HG03159 (cell line): ENCODE measurements around the gene PTPRN2.
"Not testable (repeated sequence)": the region's sequence is repeated elsewhere in the genome, so short reads cannot be mapped to it uniquely, and the experiment has no call there.

ENCODE experiments used
- ATAC-seq: cut with Tn5 transposase; IDR thresholded peaks from one replicate; pipeline ENCODE4 v1.9.1; 2021; ENCODE audit warnings: mild to moderate bottlenecking, moderate library complexity; ENCODE audit not compliant: unreplicated experiment

PTPRN2 gene

DNA sequence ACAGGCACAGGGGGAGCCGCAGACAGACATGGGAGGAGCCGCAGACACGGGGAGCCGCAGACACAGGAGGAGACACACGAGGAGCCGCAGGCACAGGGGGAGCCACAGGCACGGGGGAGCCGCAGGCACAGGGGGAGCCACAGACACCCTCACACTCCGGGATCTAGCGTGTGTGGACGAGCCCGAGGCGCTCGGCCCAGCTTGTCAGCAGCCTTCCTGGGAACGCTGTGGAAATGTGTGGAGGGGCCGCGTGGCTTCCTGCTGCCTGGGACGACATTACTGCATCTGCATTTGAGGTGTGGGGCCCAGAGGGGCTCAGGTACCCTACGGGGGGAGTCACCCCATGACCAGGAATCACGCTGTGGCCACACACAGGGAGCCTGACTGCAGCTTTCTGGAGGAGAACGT is 313.2 kb downstream of the PTPRN2 start:
- no peak for ATAC-seq

DNA sequence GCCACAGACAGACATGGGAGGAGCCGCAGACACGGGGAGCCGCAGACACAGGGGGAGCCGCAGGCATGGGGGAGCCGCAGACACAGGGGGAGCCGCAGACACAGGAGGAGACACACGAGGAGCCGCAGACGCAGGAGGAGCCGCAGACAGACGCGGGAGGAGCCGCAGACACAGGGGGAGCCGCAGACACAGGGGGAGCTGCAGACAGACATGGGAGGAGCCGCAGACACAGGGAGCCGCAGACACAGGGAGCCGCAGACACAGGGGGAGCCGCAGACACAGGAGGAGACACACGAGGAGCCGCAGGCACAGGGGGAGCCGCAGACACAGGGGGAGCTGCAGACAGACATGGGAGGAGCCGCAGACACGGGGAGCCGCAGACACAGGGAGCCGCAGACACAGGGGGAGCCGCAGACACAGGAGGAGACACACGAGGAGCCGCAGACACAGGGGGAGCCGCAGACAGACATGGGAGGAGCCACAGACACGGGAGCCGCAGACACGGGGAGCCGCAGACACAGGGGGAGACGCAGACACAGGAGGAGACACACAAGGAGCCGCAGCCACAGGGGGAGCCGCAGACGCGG is 313.8 kb downstream of the PTPRN2 start:
- not testable (repeated sequence) for ATAC-seq

DNA sequence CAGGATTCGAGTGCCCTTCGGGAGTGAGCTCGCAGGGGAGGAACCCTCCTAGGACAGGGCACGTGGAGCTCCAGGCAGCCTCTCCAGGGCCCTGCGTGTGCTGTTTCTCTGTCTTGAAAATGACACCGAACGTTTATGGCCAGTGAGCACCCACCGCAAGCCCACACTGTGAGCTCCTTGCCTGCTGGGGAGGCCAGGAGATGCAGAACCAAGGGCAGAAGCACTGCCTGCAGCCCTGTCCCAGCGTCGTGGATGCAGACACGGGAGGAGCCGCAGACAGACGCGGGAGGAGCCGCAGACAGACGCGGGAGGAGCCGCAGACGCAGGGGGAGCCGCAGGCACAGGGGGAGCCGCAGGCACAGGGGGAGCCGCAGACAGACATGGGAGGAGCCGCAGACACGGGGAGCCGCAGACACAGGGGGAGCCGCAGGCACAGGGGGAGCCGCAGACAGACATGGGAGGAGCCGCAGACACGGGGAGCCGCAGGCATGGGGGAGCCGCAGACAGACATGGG is 314.4 kb downstream of the PTPRN2 start:
- no peak for ATAC-seq

DNA sequence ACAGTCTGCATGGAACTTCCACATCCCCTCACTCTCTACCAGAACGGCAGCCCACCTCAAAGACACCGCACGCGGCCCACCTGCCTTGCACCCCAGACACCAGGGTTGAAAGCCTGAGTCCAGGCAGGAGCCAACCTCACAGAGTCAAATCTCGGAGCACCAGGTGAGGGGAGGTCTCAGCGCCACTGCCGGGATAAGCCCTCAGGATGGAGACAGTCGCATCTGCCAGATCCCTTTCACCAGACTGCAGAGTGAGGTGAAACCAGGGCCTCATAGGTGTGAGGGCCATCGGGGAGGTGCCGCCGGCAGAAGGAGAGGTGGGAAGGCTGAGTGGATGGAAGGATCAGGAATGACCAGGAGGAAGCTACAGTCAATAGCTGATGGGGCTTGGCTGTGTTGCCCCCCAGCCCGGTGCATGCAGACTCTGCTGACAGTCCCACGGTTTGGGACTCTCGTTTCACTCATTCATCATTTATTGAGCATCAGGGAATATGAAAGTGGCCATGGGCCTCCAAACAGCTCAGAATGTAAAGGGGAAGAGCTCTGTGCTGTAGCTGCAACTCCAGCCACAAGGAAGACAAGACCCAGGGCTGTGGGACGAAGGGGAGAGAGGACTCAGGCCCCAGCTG is 315.0 kb downstream of the PTPRN2 start:
- no peak for ATAC-seq

DNA sequence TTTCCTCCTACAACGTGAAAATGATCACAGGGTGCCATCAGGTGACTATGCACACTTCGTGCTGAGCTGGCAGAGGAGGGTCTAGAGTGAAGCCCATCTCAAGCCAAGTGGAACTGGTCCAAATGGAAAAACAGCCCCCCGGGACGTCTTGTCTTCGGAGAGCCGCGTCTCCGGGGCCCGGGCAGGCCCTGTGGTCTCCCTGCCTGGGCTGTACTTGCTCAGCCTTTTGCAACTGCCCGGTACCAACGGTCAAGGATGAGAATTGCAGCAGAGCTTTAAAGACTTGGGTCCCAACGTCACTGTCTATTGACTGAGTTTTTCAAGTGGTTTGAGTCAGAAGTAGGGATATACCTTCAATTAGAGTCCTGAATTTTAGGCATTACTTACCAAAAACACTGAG is 315.5 kb downstream of the PTPRN2 start:
- no peak for ATAC-seq

DNA sequence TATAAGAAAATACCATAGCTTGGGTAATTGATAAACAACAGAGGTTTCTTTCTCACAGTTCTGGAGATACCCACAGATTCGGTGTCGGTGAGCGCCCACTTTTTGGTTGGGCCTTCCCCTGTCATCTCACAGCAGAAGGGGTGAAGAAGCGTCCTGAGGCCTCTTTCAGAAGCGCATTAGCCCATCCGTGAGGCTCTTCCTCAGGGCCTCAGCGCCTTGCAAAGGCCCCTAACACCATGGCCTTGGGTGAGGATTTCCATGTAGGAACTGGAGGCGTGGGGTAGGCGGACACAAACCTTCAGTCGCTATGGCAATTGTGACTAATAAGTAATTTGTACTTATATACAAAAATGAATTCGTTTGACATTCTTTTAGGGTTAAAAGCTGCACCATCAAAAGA is 316.0 kb downstream of the PTPRN2 start:
- ATAC-seq: no peak

DNA sequence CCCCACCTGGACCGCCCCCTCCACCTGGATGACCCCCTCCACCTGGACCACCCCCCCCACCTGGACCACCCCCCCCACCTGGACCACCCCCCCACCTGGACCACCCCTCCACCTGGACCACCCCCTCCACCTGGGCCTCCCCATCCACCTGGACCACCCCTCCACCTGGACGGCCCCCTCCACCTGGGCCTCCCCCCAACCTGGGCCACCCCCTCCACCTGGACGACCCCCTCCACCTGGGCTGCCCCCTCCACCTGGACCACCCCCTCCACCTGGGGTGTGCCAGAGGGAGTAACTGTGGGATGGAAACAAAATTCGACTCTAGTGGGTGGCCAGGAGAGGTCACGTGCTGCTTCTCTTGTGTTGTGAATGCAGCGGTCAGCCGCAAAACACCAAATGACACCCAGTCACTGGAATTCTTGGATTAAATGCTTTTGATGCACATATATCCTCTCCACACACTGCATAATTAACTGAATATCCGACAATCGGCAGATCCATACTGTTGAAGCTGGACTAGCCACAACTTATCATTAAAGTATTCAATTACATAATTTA is 316.7 kb downstream of the PTPRN2 start:
- ATAC-seq: no peak

DNA sequence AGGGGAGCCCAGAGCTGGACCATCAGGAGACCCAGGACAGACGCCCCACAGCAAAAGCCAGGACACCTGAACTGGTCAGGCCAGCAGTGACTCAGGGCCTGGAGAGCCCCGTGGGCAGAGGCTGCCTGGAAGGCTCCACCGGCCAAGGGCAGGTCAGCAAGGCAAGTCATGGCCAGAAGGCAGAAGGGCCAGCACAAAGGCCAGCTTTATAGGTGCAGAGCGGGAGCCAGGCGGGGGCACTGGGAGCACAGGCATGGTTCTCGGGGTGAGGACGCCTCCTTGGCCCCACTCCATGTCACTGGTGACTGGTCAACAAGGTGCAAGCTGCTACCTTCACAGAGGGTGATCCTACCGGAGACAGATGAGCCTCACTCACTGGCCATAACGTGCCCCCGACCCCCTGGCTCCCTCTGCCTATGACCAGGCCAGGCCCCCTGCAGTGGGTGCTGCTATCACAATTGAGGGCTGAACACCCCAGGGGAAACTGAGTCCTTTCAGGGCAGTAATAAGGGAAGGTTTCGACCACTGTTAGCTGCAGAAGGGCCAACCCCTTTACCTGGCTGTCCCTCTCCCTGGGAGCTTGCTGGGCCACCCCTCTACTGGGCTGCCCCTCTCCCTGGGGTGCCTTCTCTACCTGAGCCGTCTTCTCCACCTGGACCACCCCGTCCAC is 317.4 kb downstream of the PTPRN2 start:
- no peak for ATAC-seq

DNA sequence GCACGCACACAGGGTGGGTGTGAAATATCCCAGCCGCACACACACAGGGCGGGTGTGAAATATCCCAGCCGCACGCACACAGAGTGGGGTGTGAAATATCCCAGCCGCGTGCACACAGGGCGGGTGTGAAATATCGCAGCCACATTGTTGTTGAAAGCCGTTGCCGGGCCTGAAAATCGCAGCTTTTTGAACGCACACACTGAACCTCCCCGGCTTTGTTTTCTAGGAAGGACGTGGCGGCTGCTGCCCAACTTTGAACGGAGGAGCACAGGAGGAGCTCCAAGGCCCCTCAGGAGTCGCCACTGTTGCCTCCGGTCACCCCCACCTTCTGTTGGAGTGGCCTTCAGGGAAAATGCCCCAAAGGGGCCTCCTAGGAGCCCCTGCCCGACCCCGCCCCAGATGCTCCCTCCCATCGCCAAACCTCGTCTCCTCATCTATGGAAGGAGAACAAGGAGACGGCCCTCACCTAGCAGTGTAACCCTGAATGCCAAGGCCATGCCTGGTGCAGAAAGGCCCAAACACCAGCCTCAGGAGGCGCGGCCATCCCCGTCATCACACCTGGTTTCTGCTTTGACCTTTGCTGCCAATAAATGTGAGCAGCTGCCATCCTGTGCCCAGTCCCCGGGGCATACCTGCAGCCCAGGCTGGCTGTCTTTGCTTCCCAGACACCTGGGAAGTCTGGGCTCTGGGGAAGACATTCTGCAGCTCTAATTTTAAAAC is 318.6 kb downstream of the PTPRN2 start:
- ATAC-seq: no peak

DNA sequence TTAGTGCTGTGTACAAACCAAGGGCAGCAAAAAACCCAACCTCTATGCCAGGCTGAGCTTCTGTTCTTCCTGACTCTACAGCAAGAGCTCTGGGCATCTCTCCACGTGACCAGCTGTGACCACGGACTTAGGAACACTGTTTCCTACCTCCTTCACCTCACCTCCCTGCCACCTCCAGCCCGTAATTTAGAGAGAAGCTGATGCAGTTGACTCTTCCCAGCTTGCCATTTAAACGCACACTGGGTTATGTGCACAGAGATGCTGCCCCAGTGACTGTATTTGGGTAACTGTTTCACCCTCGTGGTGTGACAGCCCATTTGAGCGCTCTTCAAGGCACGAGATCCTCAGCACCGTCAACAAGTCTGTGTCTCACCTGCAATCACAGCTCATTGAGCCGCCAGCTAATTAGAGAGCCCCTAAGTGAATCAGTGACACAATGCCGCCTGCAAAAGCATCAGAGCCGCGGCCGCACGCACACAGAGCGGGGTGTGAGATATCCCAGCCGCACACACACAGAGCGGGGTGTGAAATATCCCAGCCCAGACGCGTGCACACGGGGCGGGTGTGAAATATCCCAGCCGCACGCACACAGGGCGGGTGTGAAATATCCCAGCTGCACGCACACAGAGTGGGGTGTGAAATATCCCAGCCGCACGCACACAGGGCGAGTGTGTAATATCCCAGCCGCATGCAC is 319.7 kb downstream of the PTPRN2 start:
- ATAC-seq: no peak

DNA sequence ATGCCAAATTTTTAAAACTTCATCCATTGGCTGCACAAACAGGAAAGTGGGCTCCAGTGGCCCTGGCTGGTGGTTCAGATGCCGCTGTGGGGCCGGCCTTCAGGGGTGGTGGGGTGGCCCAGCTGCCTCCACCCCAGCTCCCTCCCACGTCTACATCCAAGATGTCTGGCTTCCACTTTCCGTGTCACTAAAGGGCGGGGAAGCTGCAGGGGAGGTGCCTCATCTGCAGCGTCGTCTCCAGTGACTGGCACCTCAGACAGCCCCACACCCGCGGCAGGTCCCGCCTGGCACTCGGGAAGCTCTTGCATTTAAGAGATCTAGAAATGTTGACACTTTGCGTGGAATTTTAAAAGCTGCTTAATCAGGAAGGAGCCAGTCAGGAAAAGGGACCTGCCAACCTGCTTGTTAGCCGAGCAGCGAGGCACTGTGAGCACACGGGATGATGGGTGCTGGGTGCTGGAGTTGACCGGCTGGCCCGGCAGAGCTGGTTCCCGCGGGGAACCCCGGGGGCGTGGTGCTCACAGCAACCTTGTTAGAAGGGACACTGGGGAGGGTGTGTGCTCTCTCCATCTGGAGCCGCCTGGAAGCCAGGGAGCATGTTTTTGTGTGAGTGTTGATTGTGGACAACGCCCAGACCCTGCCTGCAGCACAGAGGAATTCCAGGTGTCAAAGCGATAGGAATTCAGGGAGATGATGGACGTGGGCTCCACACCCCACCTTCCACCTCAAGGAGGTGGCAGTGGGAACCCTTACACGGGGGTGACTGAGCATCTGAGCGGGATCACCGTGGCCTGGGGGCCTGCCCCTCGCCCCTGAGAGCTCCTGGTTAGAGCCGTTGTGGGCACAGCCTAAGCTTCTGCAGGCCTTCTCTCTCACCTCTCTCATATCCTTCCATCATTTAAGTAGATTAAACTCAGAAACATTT is 320.5 kb downstream of the PTPRN2 start:
- ATAC-seq: no peak

DNA sequence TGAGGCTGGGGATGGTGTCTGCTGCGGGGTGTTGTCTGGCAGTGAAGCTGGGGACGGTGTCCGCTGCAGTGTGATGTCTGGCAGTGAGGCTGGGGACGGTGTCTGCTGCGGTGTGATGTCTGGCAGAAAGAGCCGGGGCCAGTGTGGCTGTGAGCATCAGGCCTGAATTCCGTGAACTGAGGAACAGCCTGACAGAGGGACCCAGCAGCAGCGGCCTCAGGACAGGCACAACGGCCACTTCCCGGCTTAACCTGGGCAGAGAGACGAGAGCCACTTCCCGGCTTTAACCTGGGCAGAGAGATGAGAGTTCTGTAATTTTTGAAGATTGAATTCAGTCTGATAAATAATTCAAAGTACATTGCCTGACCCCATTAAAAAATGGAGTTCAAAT is 321.2 kb downstream of the PTPRN2 start:
- no peak for ATAC-seq

DNA sequence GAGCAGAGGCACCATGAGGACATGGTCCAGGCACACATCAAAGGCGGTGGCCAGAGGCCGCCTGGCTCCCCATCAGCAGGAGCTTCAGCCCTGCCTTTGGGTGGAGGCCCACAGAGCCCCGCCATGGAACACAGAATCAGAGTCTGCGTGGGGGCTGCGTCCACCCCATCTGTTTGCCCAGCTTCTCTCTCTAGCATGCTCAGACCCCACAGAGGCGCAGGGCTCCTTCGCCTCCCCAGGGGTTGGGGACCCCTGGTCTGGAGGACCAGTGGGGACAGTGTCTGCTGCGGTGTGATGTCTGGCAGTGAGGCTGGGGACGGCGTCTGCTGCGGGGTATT is 321.9 kb downstream of the PTPRN2 start:
- ATAC-seq: no peak

DNA sequence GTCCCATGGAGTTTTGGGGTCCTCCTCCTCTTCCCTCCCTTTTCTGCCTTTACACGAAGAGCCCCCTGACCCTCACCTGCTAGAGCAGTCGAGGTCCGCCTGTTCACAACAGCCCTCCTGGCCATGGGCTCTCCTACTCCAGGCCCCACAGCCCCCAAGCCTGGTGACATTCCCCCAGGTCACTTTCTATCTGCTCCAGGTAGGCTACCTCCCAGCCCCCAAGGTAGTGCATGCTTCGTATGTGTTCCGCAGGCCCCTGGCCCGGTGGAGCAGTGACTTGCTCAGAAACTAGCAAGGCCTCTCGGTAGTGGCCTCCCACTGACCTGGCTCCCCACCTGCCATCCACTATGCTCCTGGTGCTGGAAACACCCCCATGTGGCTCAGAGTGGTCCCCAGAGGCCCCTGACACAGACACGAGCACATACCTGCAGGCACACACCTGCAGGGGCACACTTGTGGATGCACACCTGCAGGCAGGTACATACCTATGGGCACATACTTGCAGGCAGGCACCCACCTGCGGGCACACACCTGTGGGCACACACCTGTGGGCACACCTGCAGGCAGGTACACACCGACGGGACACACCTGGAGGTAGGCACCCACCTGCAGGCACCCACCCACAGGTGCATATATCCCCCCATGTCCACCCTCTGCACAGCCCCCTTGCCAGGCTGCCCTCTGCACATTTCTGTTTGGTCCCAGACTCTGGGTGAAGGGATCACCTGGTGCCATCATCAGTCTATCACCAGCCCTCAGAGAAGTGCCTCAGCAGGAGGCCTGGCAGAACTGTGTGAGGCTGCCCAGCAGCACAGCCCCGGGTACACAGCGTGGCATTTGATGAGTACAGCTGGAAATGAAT is 322.5 kb downstream of the PTPRN2 start:
- no peak for ATAC-seq

DNA sequence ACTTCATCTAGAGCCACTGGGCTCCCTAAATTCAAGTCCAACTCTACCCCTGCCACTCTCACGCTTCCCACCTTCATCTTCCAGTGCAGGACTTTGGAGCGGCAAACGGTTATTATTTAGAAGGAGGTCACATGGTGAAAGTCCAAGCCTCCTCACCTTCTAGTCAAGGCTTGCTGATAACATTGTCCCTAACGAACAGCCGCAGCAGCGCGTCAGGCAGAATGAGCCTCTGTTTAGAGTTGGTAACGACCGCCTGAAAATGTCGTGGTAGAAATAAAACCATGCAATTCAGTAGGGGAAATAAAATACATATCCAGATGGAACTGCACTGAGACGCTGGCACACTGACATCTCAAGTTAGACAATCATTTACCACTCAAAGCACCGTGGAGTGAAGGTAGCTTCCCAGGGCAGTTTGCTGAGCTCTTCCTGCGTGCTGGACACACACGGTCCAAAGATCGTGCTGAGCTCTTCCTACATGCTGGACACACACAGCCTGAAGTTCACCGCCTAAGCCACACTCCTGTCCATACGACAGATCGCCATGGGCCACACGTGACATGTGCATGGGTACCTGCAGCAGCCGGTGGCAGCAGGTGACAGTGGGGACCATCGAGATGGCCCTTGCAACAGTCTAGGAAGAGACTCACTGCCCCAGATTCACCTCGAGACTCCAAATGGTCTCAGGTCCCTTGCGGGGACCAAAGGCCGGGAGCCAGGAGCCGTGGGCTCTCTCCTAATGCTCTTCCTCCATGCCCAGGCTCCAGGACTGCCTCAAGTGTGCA is 323.5 kb downstream of the PTPRN2 start:
- no peak for ATAC-seq

DNA sequence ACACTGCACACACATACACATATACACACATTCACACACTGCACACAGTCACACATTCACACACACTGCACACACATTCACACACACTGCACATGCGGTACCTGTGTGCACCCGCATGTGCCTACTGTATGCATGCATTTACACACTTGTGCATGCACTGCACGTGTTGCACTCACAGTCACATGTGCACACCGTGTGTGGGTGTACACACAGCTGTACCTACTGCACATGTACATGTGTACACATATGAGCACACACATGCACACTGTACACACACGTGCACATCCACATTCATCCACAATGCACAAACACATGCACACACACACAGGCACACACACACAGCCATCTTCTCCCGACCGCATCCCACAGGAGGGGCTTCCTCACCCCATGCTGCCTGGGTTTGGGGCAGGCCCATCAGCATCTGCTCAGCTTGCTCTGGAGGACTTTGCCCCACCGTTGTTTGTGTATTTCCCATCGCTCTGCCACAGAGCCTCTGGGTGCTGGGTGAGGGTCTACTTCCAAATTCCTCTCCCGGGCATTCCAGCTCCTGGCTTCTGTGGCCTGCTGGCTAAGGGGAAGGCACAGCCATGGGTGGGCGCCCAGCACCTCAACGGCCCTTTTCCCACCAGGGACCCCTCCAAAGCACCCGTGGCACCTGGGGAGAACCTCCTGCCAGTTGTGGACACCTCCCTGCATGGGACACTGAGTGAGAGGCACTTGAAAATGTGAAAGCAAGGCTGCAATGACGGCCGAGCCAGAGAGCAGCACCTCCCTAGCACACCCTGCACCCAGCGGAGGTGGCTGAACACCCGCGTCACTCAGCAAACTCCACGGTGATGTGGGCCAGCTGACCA is 324.3 kb downstream of the PTPRN2 start:
- ATAC-seq: no peak
